GM18873 (cell line): Measurements from ENCODE around the gene RITA1.
A peak's percentile ranks its signal among the peaks of the same experiment; 100 is the strongest.

ENCODE experiments used
- ATAC-seq: cut with Tn5 transposase; IDR thresholded peaks from one replicate; pipeline ENCODE4 v1.9.1; 2021; ENCODE audit warnings: mild to moderate bottlenecking, moderate library complexity, moderate number of reproducible peaks; ENCODE audit not compliant: unreplicated experiment, low FRiP score

The RITA1 gene

DNA sequence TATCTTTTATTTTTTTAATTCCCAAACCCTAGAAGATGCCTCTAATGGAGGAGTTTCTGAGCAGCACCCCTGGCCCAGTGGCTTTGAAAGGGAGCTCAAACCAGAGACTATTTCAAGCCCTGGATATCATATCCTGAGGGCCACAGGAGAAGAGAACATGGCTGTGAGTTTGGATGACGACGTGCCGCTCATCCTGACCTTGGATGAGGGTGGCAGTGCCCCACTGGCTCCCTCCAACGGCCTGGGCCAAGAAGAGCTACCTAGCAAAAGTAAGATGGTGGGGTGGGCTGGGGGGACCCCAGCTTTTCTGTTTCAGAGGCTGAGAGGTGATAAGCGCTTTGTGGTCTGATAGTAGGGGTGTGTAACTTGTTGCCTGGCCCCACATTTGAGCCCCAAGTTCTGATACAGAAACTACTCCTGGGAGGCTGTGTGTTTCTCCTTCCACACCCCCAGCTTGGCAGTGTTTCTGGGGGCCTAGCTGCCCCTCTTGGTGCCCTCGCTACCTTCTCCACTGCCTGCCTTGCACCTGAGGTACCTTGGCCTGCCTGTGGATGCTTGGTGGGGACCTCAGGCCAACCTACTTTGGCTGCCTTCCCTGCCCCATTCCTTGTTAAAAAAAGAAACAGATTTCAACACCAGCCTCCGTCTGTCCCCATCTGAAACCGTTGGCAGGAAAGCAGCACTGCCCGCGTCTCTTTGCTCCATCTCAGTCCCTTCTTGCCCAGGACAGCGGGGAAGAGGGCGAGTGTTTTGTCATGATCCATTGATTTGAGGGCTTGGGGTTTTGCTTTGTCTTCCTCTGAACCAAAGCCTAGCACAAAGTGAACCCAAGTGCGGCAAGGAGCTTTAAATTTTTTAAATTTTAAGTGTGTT is 41.4 kb downstream of the RITA1 start:
- ATAC-seq: no peak

DNA sequence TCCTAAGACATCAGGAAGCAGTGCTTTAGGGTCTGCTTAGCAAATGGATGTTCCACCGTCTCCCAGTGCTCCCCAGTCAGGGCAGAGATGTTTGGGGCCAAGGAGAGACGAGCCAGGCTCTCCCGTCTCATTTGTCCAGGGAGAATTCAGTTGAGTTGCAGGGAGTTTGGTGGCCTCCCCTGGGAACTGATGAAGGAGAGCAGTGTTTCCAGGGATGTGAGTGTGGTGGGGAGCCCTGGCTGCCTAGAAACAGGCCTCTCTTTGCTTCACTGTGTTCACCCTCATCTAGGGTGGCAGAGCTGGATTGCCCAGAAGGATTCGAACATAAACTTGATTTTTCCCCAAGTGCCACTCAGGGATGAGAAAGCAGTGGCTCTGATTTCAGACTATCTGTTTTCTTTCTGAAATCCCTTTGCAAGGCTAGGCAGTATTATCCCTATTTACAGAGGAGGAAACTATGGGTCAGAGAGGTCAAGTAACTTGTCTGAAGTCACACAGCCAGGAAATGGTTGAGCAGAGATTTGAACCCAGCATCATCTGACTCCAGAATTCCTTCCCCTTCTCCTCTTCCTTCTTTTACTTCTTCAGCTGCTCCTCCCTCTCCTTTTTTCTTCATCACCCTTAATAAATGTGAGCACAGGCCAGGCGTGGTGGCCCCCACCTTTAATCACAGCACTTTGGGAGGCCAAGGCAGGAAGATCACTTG is 42.3 kb downstream of the RITA1 start:
- ATAC-seq: no peak

DNA sequence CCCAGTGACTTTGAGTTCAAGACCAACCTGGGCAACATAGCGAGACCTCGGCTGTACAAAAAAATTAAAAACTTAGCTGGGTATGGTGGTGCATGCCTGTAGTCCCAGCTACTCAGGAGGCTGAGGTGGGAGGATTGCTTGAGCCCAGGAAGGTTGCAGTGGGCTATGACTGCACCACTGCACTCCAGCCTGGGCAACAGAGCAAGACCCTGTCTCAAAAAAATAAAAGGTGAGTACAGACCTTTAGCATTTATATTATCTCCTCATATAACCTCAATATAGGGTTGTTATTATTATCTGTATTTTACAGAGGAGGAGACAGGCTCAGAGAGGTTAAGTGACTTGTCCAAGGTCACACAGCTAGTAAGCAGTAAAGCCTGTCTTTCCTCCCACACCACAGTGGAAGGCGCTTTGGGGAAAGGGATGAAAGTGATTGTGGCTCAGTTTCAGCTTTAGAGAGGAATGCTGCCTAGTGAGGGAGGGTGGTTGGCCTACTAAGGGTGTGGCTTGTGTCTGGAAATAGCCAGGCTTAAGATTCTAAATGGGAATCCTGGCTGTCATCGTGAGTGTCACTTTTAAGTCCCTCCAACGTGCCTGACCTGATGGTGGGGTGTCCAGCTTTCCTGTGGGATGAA is 43.0 kb downstream of the RITA1 start:
- ATAC-seq: no peak

DNA sequence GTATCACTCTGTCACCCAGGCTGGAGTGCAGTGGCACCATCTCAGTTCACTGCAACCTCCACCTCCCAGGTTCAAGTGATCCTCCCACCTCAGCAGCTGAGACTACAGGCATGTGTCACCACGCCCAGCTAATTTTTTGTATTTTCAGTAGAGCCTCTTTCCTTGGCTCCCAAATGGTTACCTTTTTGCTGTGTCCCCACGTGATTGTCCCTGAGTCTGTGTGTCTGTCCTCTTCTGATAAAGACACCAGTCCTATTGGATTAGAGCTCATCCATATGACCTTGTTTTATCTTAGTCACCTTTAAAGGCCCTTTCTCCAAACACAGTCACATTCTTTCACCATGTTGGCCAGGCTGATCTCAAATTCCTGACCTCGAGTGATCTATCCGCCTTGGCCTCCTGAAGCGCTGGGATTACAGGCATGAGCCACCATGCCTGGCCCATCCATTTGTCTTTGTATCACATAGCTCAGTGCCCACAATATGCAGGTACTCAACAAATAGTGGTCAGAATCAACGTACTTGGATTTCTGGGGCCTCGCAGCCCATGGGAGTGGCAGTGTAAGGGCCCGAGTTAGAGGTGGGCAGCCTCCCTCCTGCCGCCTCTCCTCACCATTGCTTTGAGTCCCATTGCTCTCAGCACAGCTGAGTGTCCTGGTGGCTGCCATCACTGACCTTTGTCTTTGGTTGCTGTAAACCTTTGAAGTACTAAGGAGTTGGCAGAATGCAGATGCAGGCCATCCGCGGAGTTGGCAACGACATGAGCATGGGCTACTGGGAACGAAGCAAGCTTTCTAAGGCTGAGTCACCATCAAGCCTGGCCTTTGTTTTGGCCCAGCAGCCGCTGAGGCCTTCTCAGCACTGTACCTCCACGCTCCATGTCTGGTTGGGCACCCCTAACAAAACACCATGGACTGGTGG is 45.1 kb downstream of the RITA1 start:
- ATAC-seq: no peak

DNA sequence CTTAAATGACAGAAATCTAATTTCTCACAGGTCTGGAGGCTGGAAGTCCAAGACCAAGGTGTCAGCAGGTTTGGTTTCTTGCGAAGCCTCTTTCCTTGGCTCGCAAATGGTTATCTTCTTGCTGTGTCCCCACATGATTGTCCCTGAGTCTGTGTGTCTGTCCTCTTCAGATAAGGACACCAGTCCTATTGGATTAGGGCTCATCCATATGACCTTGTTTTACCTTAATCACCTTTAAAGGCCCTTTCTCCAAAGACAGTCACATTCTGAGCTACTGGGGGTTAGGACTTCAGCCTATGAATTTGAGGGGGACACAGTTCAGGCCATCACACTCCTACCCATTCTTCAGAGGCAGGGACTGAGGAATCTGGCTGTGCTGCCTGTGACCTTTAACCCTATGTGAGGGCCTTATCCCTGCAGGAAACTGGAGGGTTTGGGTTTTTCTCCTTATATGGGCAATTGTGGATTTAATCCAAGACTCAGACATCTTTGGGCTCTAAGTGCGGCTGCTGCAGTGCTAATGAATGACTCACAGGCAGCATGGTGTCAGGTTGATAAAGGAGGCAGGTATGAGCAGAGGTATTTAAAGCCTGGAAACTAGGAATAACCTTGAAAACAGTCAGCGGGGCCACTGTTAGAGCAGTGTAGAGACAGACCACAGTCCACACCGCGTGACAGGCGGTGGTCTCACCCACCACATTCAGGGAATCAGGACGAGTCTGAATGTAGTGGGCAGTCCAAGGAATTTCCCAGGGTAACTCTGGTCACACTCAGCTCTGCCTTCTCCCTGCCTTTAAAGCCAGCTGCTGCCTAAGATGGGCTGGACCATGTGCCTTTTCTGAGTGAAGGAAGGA is 45.9 kb downstream of the RITA1 start:
- ATAC-seq: no peak

DNA sequence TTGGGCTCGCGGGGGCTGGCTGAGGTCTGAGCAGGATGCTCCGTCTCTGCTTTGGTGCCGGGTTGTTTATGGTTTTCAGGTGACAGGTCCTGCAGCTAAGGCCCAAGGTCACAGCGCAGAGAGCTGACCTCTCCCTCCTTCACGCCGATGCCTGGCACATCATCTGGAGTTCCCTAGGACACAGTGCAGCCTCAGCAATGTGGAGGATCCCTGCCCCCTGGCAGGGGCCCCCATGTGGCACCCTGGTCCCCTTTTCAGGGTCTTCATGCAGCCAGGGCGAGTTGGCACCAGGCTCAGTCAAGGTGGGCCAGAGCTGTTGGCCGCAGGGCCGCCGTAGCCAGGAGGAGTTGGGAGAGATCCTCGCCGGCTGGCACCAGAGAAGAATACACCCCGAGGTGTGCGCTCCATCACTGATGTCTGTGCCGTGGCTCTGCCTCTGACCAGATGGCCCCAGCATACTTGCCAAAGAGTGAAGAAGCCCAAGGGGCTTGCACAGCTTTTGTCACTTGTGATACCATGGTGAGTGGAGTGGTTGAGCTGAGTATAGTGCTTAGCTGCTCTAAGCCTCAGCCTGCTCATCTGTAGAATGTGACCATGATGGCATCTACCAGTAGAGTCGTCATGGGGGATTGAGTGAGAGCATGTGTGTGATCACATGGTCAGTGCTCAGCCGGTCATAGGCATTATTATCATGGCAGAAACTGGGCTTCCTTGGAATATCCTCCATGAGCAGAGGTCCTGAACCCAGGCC is 46.7 kb downstream of the RITA1 start:
- no peak for ATAC-seq

DNA sequence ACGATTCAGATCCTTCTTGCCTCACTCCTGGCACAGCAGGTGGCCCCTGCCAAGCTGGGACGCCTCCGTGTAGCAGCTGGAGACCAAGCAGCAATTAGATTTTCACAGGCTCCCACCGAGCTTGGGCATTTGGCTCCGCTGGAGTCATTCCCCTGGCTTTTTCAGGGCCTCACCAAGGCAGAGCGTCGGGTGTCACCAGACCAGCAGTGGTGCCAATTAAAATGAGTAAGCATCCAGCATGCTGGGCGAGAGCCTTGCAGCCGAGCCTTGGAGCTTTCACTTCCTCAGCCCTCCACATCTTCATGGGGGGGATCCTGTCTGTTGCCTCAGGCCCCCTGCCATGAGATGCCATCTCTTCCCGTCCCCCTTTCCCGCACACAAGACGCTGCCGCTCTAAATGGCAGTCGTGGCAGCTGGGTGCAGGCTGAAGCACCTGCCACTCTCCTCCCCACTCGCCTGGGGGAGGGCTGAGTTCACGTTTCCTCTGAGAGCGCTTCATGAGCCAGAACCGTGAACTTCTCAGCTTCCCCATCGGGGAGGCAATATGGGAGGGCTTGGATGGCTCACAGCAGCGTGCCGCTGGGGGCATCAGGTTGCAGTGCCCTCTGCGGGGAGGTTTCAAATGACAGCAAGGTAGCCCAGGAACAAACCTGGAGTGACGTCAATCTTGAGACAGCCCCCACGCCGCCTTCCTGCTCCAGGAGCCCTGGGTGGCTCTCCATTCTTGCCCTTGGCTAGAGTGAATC is 47.5 kb downstream of the RITA1 start:
- ATAC-seq: peak; percentile 51

DNA sequence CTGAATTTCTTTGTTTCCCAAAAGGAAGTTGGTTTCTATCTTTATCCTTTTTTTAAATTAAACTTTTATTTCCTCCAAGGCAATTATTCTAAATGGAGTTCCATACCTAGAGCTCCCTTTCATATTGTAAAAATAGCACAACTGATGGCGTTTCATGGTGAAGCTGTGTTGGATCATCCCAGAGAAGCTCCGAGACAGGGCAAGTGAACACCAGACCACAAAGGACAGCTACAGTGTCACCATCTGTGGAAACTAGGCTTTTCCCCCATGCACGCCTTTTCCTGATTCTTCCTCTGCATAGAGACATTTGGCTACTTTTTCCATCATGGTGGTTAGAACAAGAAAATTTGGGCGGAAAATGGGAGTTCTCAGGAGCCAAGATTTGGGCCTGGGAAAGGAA is 48.4 kb downstream of the RITA1 start:
- no peak for ATAC-seq

DNA sequence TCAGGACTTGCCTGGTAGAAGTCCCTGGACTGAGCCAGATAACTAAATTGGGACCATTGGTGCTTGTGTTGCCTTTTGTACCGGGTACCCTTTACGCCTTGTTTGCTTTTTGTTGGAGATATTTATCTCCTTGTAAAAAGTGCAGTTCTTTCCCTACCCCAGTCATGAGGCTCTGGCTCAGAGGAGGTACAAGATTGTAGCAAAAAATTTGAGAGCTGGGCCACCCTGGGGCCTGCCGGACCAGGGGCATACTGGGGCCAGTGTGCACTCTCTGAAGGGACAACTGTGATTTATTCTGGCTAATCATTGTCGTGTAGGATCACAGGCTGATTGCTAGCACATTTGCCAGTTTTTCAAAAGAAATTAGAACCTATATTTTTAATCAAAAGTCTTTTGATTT is 49.0 kb downstream of the RITA1 start:
- ATAC-seq: no peak

DNA sequence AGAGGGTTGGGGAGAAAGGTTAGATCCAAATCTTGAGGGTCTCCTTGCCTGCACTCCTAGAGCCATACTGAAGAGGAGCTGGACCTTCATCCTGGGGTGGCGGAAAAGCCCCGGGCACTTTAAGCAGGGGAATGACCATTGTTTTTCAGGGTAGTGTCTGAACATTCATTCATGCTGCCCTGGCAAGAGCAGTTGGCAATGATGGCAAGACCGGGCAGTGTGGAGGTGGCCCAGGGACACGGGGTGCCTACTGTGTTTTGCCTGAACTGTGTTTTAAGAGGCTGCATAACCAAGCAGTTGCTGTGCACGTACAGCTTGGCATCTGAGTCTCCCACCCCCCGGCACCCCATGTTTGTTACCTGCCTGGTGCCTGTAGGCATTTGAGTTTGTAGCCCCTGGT is 50.5 kb downstream of the RITA1 start:
- no peak for ATAC-seq

DNA sequence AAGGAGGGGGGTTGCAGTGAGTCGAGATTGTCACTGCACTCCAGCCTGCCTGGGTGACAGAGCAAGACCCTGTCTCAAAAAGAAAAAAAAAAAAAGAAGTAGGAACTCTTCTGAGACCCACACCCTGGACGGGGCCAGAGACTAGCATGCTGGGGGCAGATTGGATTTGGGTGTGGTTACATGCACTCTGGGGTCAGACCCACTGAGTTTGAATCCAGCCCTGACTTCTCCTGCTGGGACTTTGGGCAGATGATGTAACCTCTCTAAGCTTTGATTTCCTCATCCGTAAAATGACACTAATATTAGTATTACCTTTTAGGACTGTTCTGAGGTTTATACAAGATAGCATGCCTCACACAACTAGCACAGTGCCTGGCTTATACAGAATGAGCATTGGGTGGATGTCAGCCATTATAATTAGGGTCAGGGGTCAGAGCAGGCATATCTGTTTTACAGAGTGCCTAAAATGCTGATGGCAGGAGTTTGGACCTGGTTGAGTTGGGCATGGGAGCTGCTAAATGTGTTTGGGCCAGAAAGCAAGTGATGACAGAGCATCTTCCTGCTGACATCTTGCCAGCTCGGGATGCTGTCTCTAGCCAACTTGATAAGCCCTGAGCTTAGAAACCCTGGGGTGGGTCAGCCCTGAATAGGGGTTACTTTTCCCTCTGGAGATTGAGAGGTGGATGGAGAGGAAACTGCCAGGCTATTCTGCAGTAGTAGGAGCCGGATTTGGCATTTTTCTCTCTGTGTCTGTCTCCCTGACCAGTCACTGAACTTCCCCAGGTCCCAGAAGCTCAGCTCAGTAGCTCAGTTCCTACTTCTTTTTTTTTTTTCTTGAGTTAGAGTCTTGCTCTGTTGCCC is 51.2 kb downstream of the RITA1 start:
- ATAC-seq: no peak

DNA sequence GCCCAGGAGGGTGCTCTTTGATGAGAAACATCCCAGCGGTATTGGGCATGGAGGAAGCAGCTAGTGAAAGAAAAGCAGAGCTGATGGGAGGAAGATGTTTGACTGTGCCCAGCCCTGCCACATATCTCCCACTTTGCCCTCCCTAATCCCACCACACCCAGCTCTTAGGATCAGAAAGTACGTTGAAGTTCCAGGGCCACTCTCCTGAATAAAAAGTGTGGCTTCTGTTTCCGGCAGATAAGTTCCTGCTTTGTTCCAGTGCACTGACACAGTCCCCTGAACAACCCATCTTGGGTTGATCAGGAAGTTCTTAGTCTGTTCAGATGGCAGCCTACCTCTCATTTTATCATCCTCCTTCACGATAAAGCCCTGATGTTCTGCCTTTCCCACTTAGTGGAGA is 52.2 kb downstream of the RITA1 start:
- no peak for ATAC-seq

DNA sequence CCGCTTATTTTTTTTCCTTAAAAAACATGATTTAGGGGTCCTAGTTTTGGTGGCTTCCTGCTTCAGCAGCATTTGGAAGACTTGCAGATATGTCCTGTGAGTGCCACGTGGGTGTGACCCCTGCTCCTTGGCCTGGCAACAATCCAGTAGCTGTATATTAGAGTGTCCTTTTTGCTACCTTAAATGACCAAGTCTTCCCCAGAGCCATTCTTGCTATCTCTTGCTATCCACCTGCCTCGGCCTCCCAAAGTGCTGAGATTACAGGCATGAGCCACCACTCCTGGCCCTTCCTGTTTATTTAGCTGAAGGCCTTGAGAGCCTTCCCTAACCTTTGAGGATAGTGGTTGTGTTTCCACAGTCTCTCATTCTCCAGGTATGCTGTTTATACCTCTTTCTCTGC is 52.8 kb downstream of the RITA1 start:
- no peak for ATAC-seq

DNA sequence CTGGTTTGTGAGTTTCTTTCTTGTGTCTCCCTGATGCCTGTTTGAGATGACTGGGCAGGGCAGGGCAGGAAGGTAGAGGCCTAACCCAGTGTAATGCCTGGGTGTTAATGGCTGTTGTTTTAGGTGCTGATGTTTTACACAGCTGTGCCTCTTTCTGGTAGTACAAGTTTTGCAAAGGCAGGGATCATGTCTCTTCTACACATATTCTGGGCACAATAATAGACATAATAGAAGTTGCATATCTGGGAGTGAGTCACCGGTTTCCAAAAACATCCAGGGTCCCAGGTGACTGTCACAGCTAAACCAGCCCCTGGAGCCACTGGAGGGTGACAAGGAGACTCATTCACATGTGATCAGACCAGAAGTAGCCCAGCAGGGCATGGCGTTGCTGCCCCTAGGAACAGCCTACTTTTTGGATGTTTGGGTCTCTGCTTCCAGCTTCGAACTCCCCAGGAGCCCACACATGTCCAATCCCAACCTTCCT is 53.8 kb downstream of the RITA1 start:
- no peak for ATAC-seq

DNA sequence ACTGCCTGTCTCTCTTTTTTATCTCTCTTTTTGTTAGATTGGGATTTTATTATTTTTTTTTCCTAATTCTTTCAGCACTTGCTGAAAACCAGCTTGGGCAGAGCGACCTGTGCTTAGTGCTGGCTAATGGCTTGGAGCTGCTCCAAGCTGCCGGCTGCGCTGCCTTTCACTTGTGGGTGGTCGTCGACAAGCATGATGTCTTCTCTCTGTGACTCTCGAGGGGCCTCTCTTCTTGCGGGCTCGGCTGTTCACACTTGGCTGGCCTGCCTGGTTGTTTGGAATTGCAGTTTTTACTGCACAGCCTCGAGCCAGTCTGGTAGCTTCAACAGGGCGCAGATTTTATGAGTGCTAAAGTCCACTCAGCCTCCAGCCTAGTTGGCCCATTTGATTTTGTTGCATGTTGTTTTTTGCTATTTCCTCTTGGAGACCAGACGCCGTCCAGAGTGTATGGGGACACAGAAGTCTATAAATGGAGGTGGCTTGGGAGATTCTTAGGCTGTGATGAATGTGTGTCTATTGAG is 54.4 kb downstream of the RITA1 start:
- ATAC-seq: no peak

DNA sequence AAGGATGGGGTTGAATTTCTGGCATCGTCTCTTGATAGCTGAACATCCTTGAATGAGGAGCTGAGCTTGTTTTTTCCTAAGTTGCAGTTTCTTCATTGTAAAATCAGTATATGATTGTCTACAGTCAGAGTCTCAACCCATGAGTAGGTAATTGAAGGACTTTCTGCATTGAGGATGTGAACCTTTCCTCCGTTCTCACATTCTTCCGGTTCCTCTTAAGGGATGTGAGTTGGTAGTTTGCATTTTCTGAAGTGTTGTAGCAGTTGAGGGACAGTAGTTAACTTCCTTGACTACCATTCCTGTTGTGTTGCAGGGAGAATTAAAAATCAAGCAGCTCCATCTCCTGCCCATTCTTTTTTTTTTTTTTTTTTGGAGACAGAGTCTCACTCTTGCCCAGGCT is 54.9 kb downstream of the RITA1 start:
- no peak for ATAC-seq
